Neural progenitor cell (in vitro differentiated cells): ENCODE results near the gene ERICH4. TPM values are rescaled to one million over a fixed set of nuclear protein-coding genes. Genes with fewer than 3 reads are reported as not detected.

ENCODE experiments used
- DNase-seq: peaks from one replicate; pipeline ENCODE4 v3.0.0-alpha.2; 2016; ENCODE audit warnings: low spot score
- H2AFZ ChIP-seq: fragments of 200-600 bp; sonication (generic); replicated peaks from 2 replicates; pipeline ENCODE4 v1.6.1; 2016; ENCODE audit warnings: antibody characterized with exemption
- H3F3A ChIP-seq: fragments of 200-600 bp; sonication (generic); 2 replicates; pipeline ENCODE4 v1.6.1; 2016; ENCODE audit warnings: antibody characterized with exemption, low read depth
- H3K27ac ChIP-seq: fragments of 200-600 bp; sonication (generic); 2 replicates; pipeline ENCODE4 v1.5.1; 2016; ENCODE audit warnings: mild to moderate bottlenecking
- H3K27me3 ChIP-seq: fragments of 200-600 bp; sonication (generic); 2 replicates; pipeline ENCODE4 v1.6.1; 2016; ENCODE audit warnings: mild to moderate bottlenecking, moderate library complexity
- H3K36me3 ChIP-seq: fragments of 200-600 bp; sonication (generic); 2 replicates; pipeline ENCODE4 v1.5.1; 2016
- H3K4me1 ChIP-seq: fragments of 200-600 bp; sonication (generic); 2 replicates; pipeline ENCODE4 v1.6.1; 2016; ENCODE audit warnings: mixed run types
- H3K4me2 ChIP-seq: fragments of 200-600 bp; sonication (generic); 2 replicates; pipeline ENCODE4 v1.6.1; 2016
- H3K4me3 ChIP-seq: fragments of 200-600 bp; sonication (generic); 2 replicates; pipeline ENCODE4 v1.5.1; 2016
- H3K79me2 ChIP-seq: fragments of 200-600 bp; sonication (generic); 2 replicates; pipeline ENCODE4 v1.6.1; 2016; ENCODE audit warnings: low read depth
- H3K9ac ChIP-seq: fragments of 200-600 bp; sonication (generic); 2 replicates; pipeline ENCODE4 v1.6.1; 2016
- H3K9me3 ChIP-seq: fragments of 200-600 bp; sonication (generic); 2 replicates; pipeline ENCODE4 v1.5.1; 2016; ENCODE audit warnings: low read depth
- H4K20me1 ChIP-seq: fragments of 200-600 bp; sonication (generic); 2 replicates; pipeline ENCODE4 v1.6.1; 2016; ENCODE audit warnings: low read depth
- H3K27ac Mint-ChIP-seq: 3 replicates; pipeline ENCODE4 v1.8.0; 2021; ENCODE audit warnings: mixed read lengths
- H3K27me3 Mint-ChIP-seq: 2 replicates; pipeline ENCODE4 v1.8.0; 2022; ENCODE audit warnings: low read depth, mild to moderate bottlenecking, inconsistent platforms, moderate library complexity, mixed read lengths; ENCODE audit not compliant: insufficient read depth
- H3K36me3 Mint-ChIP-seq: 3 replicates; pipeline ENCODE4 v1.8.0; 2021; ENCODE audit warnings: mixed read lengths
- H3K4me1 Mint-ChIP-seq: 3 replicates; pipeline ENCODE4 v1.8.0; 2021; ENCODE audit warnings: mixed read lengths
- H3K4me3 Mint-ChIP-seq: 3 replicates; pipeline ENCODE4 v1.8.0; 2021; ENCODE audit warnings: mild to moderate bottlenecking, moderate library complexity, mixed read lengths
- H3K9me3 Mint-ChIP-seq: 3 replicates; pipeline ENCODE4 v1.8.0; 2020; ENCODE audit warnings: mixed read lengths
- CTCF ChIP-seq: fragments of 200-600 bp; sonication (generic); IDR thresholded peaks from 2 replicates; pipeline ENCODE4 v1.5.1; 2017; ENCODE audit warnings: antibody characterized with exemption, mild to moderate bottlenecking
- EZH2 ChIP-seq: fragments of 200-600 bp; sonication (generic); IDR thresholded peaks from 2 replicates; pipeline ENCODE4 v1.6.1; 2017; ENCODE audit warnings: antibody characterized with exemption, mild to moderate bottlenecking, moderate library complexity
- EZH2phosphoT487 ChIP-seq: fragments of 200-600 bp; sonication (generic); IDR thresholded peaks from 2 replicates; pipeline ENCODE4 v1.6.1; 2017; ENCODE audit warnings: antibody characterized with exemption
- total RNA-seq: library from RNA; depleted of rRNA; stranded (reverse); fragments of >200 nt; gene quantifications from 2 replicates; pipeline ENCODE4 v1.2.3, GENCODE V29; 2015; ENCODE audit warnings: low replicate concordance

The ERICH4 gene
- total RNA-seq, 1 donor from 2014 or later: not detected

GRCh38 chr19:41439441-41440222 is 3.3 kb upstream of the ERICH4 start, which contains the start of gene DMAC2:
DMAC2 (minus strand) TSS chr19:41439912; CDS start chr19:41439899, 13 bp downstream.
- Histone ChIP-seq H4K20me1 (no peaks in the 10 kb centered on the region), H3K4me3 (peak within 1 kb of the TSS; percentile 74), H3F3A (no peaks in the 10 kb centered on the region), H3K36me3 (no peaks in the 10 kb centered on the region), H3K9ac (peak within 1 kb of the TSS; percentile 79), H3K9me3 (no peaks in the 10 kb centered on the region), H3K79me2 (peaks cover 18% of the 10 kb centered on the region), H3K4me1 (peaks cover 5% of the 10 kb centered on the region), H3K27ac (peak within 1 kb of the TSS; percentile 85), H3K4me2 (peak within 1 kb of the TSS; percentile 78), H3K27me3 (no peaks in the 10 kb centered on the region), H2AFZ (peak within 1 kb of the TSS; percentile 87)
- Mint-ChIP-seq H3K36me3 (peaks cover 2% of the 10 kb centered on the region), H3K9me3 (peaks cover 4% of the 10 kb centered on the region), H3K27me3 (peaks cover 9% of the 10 kb centered on the region), H3K4me3 (no peak within 1 kb of the TSS), H3K27ac (peak within 1 kb of the TSS; percentile 76), H3K4me1 (peaks cover 7% of the 10 kb centered on the region)
- DNase-seq: peak; percentile 99
- peak; percentile 64 for TF ChIP-seq CTCF
- TF ChIP-seq EZH2phosphoT487: no peak

- H3K79me2 ChIP-seq: peaks cover 18% of the 10 kb centered on the region
- Mint-ChIP-seq H3K4me3 (no peak overlapping the region), H3K36me3 (peaks cover 2% of the 10 kb centered on the region), H3K27ac (no peak overlapping the region), H3K27me3 (peaks cover 12% of the 10 kb centered on the region), H3K4me1 (peaks cover 7% of the 10 kb centered on the region), H3K9me3 (peaks cover 4% of the 10 kb centered on the region)
- H3K36me3 ChIP-seq: no peaks in the 10 kb centered on the region
- H3K27me3 ChIP-seq: peaks cover 3% of the 10 kb centered on the region
- H3K9me3 ChIP-seq: no peaks in the 10 kb centered on the region
- H3K4me3 ChIP-seq: no peak overlapping the region
- H3K9ac ChIP-seq: no peak overlapping the region
- no peaks in the 10 kb centered on the region for H4K20me1 ChIP-seq
- H3K27ac ChIP-seq: no peak overlapping the region
- TF ChIP-seq EZH2 (no peak), CTCF (no peak), EZH2phosphoT487 (no peak)
- H3K4me2 ChIP-seq: no peak overlapping the region
- H3F3A ChIP-seq: no peaks in the 10 kb centered on the region
- no peak overlapping the region for H2AFZ ChIP-seq
- H3K4me1 ChIP-seq: peaks cover 5% of the 10 kb centered on the region
- no peak for DNase-seq
Measured at GRCh38 chr19:41441321-41441945, 1.5 kb upstream of the ERICH4 start.

- Mint-ChIP-seq H3K36me3 (no peaks in the 10 kb centered on the region), H3K27me3 (peaks cover 15% of the 10 kb centered on the region), H3K4me3 (no peak overlapping the region), H3K4me1 (peaks cover 3% of the 10 kb centered on the region), H3K9me3 (peaks cover 4% of the 10 kb centered on the region), H3K27ac (no peak overlapping the region)
- Histone ChIP-seq H3K27ac (no peak overlapping the region), H3K4me2 (no peak overlapping the region), H3K4me1 (peaks cover 1% of the 10 kb centered on the region), H3K79me2 (peaks cover 4% of the 10 kb centered on the region), H3K36me3 (no peaks in the 10 kb centered on the region), H3K27me3 (peaks cover 24% of the 10 kb centered on the region), H3K9ac (no peak overlapping the region), H2AFZ (no peak overlapping the region), H3K9me3 (no peaks in the 10 kb centered on the region), H3K4me3 (no peak overlapping the region), H3F3A (no peaks in the 10 kb centered on the region), H4K20me1 (no peaks in the 10 kb centered on the region)
- DNase-seq: no peak
- TF ChIP-seq EZH2phosphoT487 (no peak), EZH2 (no peak), CTCF (no peak)
Measured at GRCh38 chr19:41443813-41444455, 978 bp downstream of the ERICH4 start.
